Measurements from ENCODE around the gene ZG16.

GRCh38 chr16:29757950-29758466 lies 20.0 kb upstream of the ZG16 start:
- TF ChIP-seq EZH2 (IDR thresholded peaks at IDR 0.05) (no peak), CTCF (IDR thresholded peaks at IDR 0.05 in 2 of 3, conservative IDR thresholded peaks at IDR 0.05 in 1 of 3; ENCODE audit: borderline replicate concordance in 1 of 3, insufficient read depth in 1 of 3, low read depth in 2 of 3, low read length in 2 of 3) (no peak; a peak in 1 of 6 replicates)
